Suprapubic skin (tissue), 4 donors: Measurements from ENCODE around the gene SMAD7. TPM values are rescaled to one million over a fixed set of nuclear protein-coding genes. Genes with fewer than 3 reads are reported as not detected.

Experiments used
- DNase-seq, 2 donors: peaks; one replicate each; pipeline ENCODE4 v3.0.0-alpha.2; 2019; ENCODE audit warnings: low spot score in 2 of 2
- H3K27ac ChIP-seq: fragments of 200-600 bp; sonication (generic); one replicate; pipeline ENCODE4 v1.5.1; 2019
- H3K27me3 ChIP-seq: fragments of 200-600 bp; sonication (generic); one replicate; pipeline ENCODE4 v1.5.1; 2019
- H3K36me3 ChIP-seq: fragments of 200-600 bp; sonication (generic); one replicate; pipeline ENCODE4 v1.5.1; 2019
- H3K4me1 ChIP-seq: fragments of 200-600 bp; sonication (generic); one replicate; pipeline ENCODE4 v1.5.1; 2019
- H3K4me3 ChIP-seq: fragments of 200-600 bp; sonication (generic); one replicate; pipeline ENCODE4 v1.5.1; 2019; ENCODE audit warnings: mild to moderate bottlenecking
- H3K9me3 ChIP-seq: fragments of 200-600 bp; sonication (generic); one replicate; pipeline ENCODE4 v1.5.1; 2019
- EP300 ChIP-seq: sonication (generic); formaldehyde crosslinking; IDR thresholded peaks from one replicate; pipeline ENCODE4 v1.6.1; 2017; ENCODE audit warnings: antibody characterized with exemption
- POLR2A ChIP-seq, 2 donors: fragments of 450-650 bp; IDR thresholded peaks; one replicate each; pipeline ENCODE4 v1.6.1; 2017; ENCODE audit warnings: antibody characterized with exemption in 2 of 2, mild to moderate bottlenecking in 2 of 2, moderate library complexity in 2 of 2
- POLR2AphosphoS5 ChIP-seq, 3 donors: sonication (generic); formaldehyde crosslinking; IDR thresholded peaks; one replicate each; pipeline ENCODE4 v1.6.1; 2017; ENCODE audit warnings: antibody characterized with exemption in 3 of 3
- WGBS: methylation state at CpG from one replicate; pipeline ENCODE4 v1.1.5; 2018; 5-methylcytosine and 5-hydroxymethylcytosine counted together
- total RNA-seq, 4 donors: library from RNA; depleted of rRNA; stranded (reverse); fragments of >200 nt; gene quantifications; one replicate each; pipeline ENCODE4 v1.1.0, GENCODE V29; 2016
- TF ChIP-seq, protein P1 (sequence below), 2 donors: fragments of 200-600 bp in 1 of 2; fragments of 450-650 bp in 1 of 2; sonication (generic) in 1 of 2; IDR thresholded peaks; one replicate each; pipeline ENCODE4 v1.5.1; 2016 to 2019; ENCODE audit warnings: antibody characterized with exemption in 2 of 2, mild to moderate bottlenecking in 1 of 2, moderate library complexity in 1 of 2

The SMAD7 gene
- total RNA-seq, 4 donors from 2014 or later = 19.7 to 41.6 (median 27.8) TPM

DNA sequence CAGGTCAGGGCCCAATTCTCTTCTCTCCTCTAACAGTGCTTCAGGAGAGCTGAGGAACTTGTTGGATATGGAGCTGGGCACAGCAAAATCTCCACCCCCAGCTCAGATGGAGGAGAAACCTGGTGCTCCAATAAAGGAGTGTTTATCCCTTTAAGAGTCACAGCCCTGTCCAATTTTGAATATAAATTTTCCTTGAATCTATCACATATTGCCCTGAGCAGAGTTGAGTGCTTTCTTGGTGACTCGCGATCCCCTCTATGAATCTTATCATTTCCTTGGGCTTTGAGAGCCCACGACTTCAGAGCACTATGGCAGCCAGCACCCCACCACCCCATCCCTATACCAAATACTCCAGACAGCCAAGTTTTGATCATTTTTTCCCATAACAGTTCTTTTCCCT lies 34.4 kb upstream of the SMAD7 start:
- TF ChIP-seq EP300 (no peak), POLR2AphosphoS5 (IDR thresholded peaks at IDR 0.05) (no peak), POLR2A (IDR thresholded peaks at IDR 0.05) (no peak)
- TF ChIP-seq, protein P1, sequence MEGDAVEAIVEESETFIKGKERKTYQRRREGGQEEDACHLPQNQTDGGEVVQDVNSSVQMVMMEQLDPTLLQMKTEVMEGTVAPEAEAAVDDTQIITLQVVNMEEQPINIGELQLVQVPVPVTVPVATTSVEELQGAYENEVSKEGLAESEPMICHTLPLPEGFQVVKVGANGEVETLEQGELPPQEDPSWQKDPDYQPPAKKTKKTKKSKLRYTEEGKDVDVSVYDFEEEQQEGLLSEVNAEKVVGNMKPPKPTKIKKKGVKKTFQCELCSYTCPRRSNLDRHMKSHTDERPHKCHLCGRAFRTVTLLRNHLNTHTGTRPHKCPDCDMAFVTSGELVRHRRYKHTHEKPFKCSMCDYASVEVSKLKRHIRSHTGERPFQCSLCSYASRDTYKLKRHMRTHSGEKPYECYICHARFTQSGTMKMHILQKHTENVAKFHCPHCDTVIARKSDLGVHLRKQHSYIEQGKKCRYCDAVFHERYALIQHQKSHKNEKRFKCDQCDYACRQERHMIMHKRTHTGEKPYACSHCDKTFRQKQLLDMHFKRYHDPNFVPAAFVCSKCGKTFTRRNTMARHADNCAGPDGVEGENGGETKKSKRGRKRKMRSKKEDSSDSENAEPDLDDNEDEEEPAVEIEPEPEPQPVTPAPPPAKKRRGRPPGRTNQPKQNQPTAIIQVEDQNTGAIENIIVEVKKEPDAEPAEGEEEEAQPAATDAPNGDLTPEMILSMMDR (IDR thresholded peaks at IDR 0.05) = no peak
- WGBS = 83% methylated on average over 3 of the region's 3 CpGs
- DNase-seq = no peak
- Histone ChIP-seq H3K4me1 (no peaks in the 10 kb centered on the region), H3K9me3 (no peaks in the 10 kb centered on the region), H3K4me3 (no peak overlapping the region), H3K27ac (no peak overlapping the region), H3K27me3 (no peaks in the 10 kb centered on the region), H3K36me3 (no peaks in the 10 kb centered on the region)

DNA sequence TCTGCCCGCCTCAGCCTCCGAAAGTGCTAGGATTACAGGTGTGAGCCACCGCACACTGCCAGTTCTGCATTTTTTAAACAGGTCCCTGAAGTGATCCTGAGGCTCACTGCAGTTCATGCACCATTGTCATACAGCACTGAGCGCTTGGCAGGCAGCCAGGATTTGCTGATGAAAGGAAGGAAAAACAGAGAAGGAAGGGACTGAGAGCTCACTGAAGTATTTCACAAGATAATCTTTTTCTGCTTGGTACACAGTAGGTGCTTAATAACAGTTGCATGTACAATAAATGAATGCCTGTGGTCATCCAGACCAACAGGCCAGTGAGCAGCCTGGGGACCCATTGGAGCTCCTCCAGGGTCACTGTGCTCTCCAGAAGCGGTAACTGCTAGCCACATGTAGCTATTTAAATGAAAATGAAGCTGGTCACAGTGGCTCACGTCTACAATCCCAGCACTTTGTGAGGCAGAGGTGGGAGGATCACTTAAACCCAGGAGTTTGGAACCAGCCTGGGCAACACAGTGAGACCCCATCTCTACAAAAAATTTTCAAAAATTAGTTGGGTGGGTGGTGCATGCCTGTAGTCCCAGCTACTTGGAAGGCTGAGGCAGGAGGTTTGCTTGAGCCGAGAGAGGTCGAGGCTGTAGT lies 33.1 kb upstream of the SMAD7 start:
- Histone ChIP-seq H3K4me3 (no peak overlapping the region), H3K9me3 (no peaks in the 10 kb centered on the region), H3K4me1 (no peaks in the 10 kb centered on the region), H3K27me3 (no peaks in the 10 kb centered on the region), H3K27ac (no peak overlapping the region), H3K36me3 (no peaks in the 10 kb centered on the region)
- DNase-seq = no peak
- WGBS = 91% methylated on average over 8 of the region's 8 CpGs
- TF ChIP-seq POLR2AphosphoS5 (IDR thresholded peaks at IDR 0.05) = no peak
- TF ChIP-seq POLR2A (IDR thresholded peaks at IDR 0.05) = no peak
- TF ChIP-seq, protein P1 (IDR thresholded peaks at IDR 0.05) = no peak
- TF ChIP-seq EP300 = no peak

DNA sequence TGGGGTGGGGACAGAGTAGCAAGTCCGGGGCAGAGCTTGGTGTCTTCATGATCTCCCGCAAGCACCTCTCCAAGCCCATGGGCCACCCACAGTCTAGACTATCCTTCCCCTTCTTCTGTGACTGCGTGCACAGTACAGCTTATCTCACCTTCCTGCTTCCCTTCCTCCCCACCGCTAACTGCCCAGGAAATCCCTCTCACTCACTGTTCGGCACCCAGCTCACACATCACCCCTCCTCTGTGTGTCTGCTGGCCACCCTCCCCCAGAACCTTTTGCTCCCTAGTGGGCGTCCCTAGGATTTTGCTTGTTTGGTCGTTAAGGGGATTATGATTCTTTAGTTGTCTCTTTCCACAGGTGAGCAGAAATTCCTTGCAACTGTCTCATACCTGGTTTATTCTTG lies 31.5 kb upstream of the SMAD7 start:
- WGBS = 69% methylated on average over 7 of the region's 7 CpGs

DNA sequence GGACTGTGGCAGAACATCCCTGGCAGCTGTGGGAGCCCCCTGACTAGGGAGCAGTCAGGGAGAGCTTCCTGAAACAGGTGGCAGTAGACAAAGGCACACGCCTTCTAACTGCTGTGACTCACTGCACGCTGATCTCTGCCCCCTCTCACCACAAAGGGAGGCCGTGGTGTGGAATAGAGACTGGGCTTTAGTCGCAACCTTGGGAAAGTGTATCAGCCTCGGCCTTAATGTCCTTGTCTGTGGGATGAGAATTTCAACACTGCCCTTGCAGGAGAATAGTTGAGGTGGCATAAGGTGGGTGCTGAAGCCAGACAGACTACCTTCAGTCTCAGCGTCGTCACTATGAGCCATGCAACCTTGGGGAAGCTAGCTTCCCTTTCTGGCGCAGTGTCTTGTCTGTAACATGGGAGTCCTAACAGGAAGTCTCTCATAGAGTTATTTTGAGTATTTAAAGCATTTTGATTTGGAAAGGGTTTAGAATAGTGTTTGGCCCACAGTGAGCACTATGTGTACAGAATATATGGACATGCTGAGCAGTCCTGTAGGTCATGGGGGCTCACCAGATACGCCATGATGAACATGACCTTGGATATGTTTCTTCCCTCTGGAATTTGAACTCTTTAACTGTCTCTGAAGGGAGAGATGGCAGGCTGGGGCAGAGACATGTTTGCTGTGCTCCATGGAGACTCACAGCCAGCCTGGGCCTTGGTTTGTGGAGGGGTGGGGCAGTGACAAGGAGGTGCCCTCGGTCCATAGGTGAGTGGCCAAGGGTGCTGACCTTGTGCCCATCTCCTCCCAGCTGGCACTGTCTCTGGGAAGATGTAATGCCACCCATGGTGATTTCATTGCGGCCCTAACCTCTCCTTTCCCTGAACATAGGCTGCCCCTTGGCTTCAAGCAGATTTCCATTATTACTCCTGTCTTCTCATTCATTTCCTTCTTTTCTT lies 29.5 kb upstream of the SMAD7 start:
- DNase-seq = no peak
- H3K27ac ChIP-seq = no peak overlapping the region
- peaks cover 10% of the 10 kb centered on the region for H3K4me1 ChIP-seq
- no peak for TF ChIP-seq POLR2AphosphoS5 (IDR thresholded peaks at IDR 0.05)
- H3K4me3 ChIP-seq = no peak overlapping the region
- 71% methylated on average over 11 of the region's 11 CpGs for WGBS
- no peaks in the 10 kb centered on the region for H3K27me3 ChIP-seq
- no peaks in the 10 kb centered on the region for H3K9me3 ChIP-seq
- H3K36me3 ChIP-seq = no peaks in the 10 kb centered on the region

More for the DNA sequence above, 31.5 kb upstream of the SMAD7 start:
- no peak for TF ChIP-seq POLR2AphosphoS5 (IDR thresholded peaks at IDR 0.05)
- TF ChIP-seq, protein P1 (IDR thresholded peaks at IDR 0.05) = no peak
- TF ChIP-seq POLR2A (IDR thresholded peaks at IDR 0.05) = no peak
- TF ChIP-seq EP300 = no peak
- Histone ChIP-seq H3K9me3 (no peaks in the 10 kb centered on the region), H3K27ac (no peak overlapping the region), H3K27me3 (no peaks in the 10 kb centered on the region), H3K4me1 (no peaks in the 10 kb centered on the region), H3K4me3 (no peak overlapping the region), H3K36me3 (no peaks in the 10 kb centered on the region)
- no peak for DNase-seq

DNA sequence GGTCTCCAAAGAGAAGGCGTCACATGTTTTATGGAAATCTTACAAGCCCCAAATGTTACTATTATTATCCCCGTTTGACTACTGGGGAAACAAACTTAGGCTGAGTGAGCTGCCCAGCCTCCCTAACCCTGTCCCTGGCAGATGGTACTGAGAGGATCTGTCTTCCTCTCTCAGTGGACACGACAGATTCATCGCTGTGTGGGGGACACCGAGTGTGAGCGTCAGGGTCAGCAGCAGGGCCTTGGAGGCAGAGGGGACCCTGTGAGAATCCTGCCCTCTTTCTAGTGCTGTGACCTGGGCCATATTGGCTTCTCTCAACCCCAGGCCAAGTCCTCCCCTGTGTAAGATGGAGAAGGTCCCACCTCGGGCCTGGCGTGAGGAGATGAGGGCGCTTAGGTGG lies 27.1 kb upstream of the SMAD7 start:
- H3K4me3 ChIP-seq = no peak overlapping the region
- no peaks in the 10 kb centered on the region for H3K27me3 ChIP-seq
- H3K27ac ChIP-seq = no peak overlapping the region
- no peaks in the 10 kb centered on the region for H3K36me3 ChIP-seq
- TF ChIP-seq EP300 (no peak), POLR2A (IDR thresholded peaks at IDR 0.05) (no peak), POLR2AphosphoS5 (IDR thresholded peaks at IDR 0.05) (no peak)
- TF ChIP-seq, protein P1 (IDR thresholded peaks at IDR 0.05) = no peak
- DNase-seq = no peak
- 93% methylated on average over 6 of the region's 9 CpGs for WGBS
- peaks cover 24% of the 10 kb centered on the region for H3K4me1 ChIP-seq
- no peaks in the 10 kb centered on the region for H3K9me3 ChIP-seq
